HEK293 (cell line): ENCODE measurements around the gene SPOCK1.
"Not testable (repeated sequence)": the region's sequence is repeated elsewhere in the genome, so short reads cannot be mapped to it uniquely, and the experiment has no call there.

Experiments used
- CTCF ChIA-PET: fragments of 350-600 bp; formaldehyde crosslinking; extraction: SDS; loops from one replicate; lab custom pipeline; 2021; ENCODE audit warnings: antibody characterized with exemption; lab: Yijun Ruan, JAX
- POLR2A ChIA-PET: fragments of 300-600 bp; formaldehyde crosslinking; extraction: SDS; loops from one replicate; lab custom pipeline; 2020; ENCODE audit warnings: antibody characterized with exemption, inconsistent platforms; lab: Yijun Ruan, JAX
- H3K27ac ChIP-seq: fragments of 200-500 bp; sonication (Bioruptor generic); 2 replicates; pipeline ENCODE4 v1.5.1; 2014; ENCODE audit warnings: low read depth, low read length, control low read depth, inconsistent platforms; ENCODE audit errors: extremely low read depth
- H3K36me3 ChIP-seq, 2 experiments: fragments of 200-500 bp in 1 of 2; sonication (Bioruptor generic) in 1 of 2; 1 replicate in 1 of 2; 2 replicates in 1 of 2; pipeline ENCODE4 v1.5.1; 2014 to 2017; ENCODE audit warnings: inconsistent platforms in 2 of 2, low read length in 2 of 2; ENCODE audit not compliant: control insufficient read depth in 2 of 2, insufficient read depth in 1 of 2
- H3K4me1 ChIP-seq: fragments of 200-500 bp; sonication (Bioruptor generic); 2 replicates; pipeline ENCODE4 v1.5.1; 2014; ENCODE audit warnings: mild to moderate bottlenecking, low read length, inconsistent platforms; ENCODE audit not compliant: control insufficient read depth, insufficient read depth
- H3K4me3 ChIP-seq: 2 replicates; pipeline ENCODE4 v1.5.1; 2011; ENCODE audit warnings: low read depth, mild to moderate bottlenecking, control low read depth, low read length, moderate library complexity
- H3K9me3 ChIP-seq: fragments of 200-500 bp; sonication (Bioruptor generic); 2 replicates; pipeline ENCODE4 v1.5.1; 2014; ENCODE audit warnings: low read depth, low read length, inconsistent platforms; ENCODE audit not compliant: control insufficient read depth, insufficient read depth
- INSM2 ChIP-seq: fragments of 450-650 bp; formaldehyde crosslinking; IDR thresholded peaks from 2 replicates; pipeline ENCODE4 v1.5.1; 2016; ENCODE audit warnings: missing biosample characterization, missing genetic modification characterization
- MZF1 ChIP-seq: fragments of 450-650 bp; formaldehyde crosslinking; IDR thresholded peaks from 2 replicates; pipeline ENCODE4 v1.5.1; 2017; ENCODE audit warnings: missing biosample characterization, missing genetic modification characterization, borderline replicate concordance
- PBX3 ChIP-seq: sonication (generic); formaldehyde crosslinking; IDR thresholded peaks from 2 replicates; pipeline ENCODE4 v1.8.1; 2022; ENCODE audit warnings: mild to moderate bottlenecking, moderate library complexity, missing genetic modification reagents
- PRDM1 ChIP-seq: fragments of 450-650 bp; formaldehyde crosslinking; IDR thresholded peaks from 2 replicates; pipeline ENCODE4; 2016; ENCODE audit warnings: missing biosample characterization, missing genetic modification characterization
- ZNF148 ChIP-seq: fragments of 450-650 bp; formaldehyde crosslinking; IDR thresholded peaks from 2 replicates; pipeline ENCODE4 v1.5.0; 2017; ENCODE audit warnings: missing biosample characterization, missing genetic modification characterization, borderline replicate concordance
- ZNF292 ChIP-seq: fragments of 450-650 bp; formaldehyde crosslinking; IDR thresholded peaks from 2 replicates; pipeline ENCODE4 v1.5.1; 2016; ENCODE audit warnings: low read depth, missing biosample characterization, missing genetic modification characterization, borderline replicate concordance
- ZNF362 ChIP-seq: fragments of 450-650 bp; formaldehyde crosslinking; IDR thresholded peaks from 2 replicates; pipeline ENCODE4 v1.5.1; 2016; ENCODE audit warnings: missing biosample characterization, missing genetic modification characterization
- ZNF37A ChIP-seq: fragments of 450-650 bp; IDR thresholded peaks from 2 replicates; pipeline ENCODE4 v1.5.1; 2018; ENCODE audit warnings: missing biosample characterization, missing genetic modification characterization
- ZNF433 ChIP-seq: fragments of 450-650 bp; formaldehyde crosslinking; IDR thresholded peaks from 2 replicates; pipeline ENCODE4 v1.5.1; 2016; ENCODE audit warnings: missing biosample characterization, missing genetic modification characterization, low read depth
- ZNF501 ChIP-seq: fragments of 450-650 bp; formaldehyde crosslinking; IDR thresholded peaks from 2 replicates; pipeline ENCODE4 v1.5.1; 2016; ENCODE audit warnings: missing biosample characterization, missing genetic modification characterization
- ZNF514 ChIP-seq: fragments of 450-650 bp; formaldehyde crosslinking; IDR thresholded peaks from 2 replicates; pipeline ENCODE4 v1.5.1; 2016; ENCODE audit warnings: missing biosample characterization, missing genetic modification characterization
- ZNF558 ChIP-seq: fragments of 450-650 bp; formaldehyde crosslinking; IDR thresholded peaks from 2 replicates; pipeline ENCODE4 v1.5.1; 2016; ENCODE audit warnings: missing biosample characterization, missing genetic modification characterization
- ZNF621 ChIP-seq: fragments of 450-650 bp; formaldehyde crosslinking; IDR thresholded peaks from 2 replicates; pipeline ENCODE4 v1.5.1; 2017; ENCODE audit warnings: missing biosample characterization, missing genetic modification characterization
- ZXDB ChIP-seq: fragments of 450-650 bp; formaldehyde crosslinking; IDR thresholded peaks from 2 replicates; pipeline ENCODE4 v1.5.1; 2016; ENCODE audit warnings: missing biosample characterization, missing genetic modification characterization

SPOCK1 gene

DNA sequence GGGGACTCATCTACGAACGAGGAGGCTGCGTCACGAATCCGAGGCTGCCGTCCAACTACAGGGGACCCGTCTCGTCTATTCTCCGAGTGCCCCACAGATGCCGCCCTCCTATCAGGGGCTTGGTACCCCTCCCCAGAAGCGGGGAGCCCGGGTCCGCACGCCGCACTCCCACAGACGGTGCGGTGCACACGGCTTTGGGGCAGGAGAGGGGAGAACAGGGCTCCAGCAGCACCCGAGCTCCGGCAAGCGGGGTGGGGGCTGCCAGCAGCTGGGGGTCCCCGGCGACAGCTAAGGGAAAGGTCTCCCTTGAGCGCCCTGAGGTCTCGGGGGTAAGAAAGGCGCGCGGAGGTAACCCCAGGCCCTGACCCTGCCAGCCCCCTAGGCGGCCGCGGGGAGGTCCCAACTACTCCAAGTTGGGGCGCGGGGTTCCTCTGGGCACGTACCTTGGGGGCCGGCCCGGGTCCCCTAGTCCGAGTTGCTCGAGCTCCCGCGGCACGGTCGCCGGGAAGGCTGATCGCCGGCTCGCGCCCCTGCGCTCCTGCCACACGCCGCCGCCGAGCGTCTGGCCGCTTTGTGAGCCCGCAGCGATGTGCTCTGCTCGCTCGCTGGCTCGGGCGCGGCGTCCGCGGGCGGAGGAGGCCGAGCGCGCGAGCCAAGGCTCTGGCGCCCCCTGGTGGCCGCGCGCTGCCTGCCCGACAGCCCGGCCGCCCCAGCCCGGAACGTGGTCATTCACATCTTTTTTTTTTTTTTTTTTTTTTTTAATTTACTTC is at the start of gene SPOCK1 (continued):
- TF ChIP-seq INSM2: no peak
- TF ChIP-seq ZNF37A (tag by site-specific recombination): no peak
- TF ChIP-seq PRDM1 (tag by site-specific recombination): no peak
- peak; percentile 62 for TF ChIP-seq ZXDB (tag by site-specific recombination)
- TF ChIP-seq, all 188 proteins: peak for 17

DNA sequence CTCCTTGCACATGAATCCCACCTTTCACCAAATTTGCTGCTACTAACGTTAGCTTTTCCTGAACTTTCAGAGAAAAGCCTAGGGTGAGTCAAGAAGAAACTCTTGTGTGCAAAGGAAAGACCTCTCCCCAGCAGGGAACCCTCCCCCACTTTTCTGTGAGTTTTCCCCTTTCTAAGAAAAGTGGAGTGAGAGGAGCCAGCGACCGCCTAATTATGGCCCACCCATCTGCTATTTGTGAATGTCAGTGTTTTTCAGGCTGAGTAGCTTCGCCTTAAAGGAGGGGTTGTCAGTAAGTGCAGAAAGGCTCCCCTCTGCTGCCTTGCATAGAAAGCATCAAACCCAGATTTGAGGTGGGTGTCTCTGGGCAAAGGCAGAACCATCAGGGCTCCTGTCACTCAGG is 46.8 kb upstream of the SPOCK1 start:
- H3K27ac ChIP-seq: no peak overlapping the region
- POLR2A ChIA-PET: no interaction called here
- no peaks in the 10 kb centered on the region for H3K4me1 ChIP-seq
- no peak overlapping the region for H3K4me3 ChIP-seq
- no peaks in the 10 kb centered on the region for H3K9me3 ChIP-seq
- H3K36me3 ChIP-seq: no peaks in the 10 kb centered on the region
- TF ChIP-seq ZNF514 (no peak), MZF1 (tag by site-specific recombination) (no peak), ZNF148 (tag by site-specific recombination) (no peak), ZNF433 (tag by site-specific recombination) (no peak), PBX3 (no peak), ZNF292 (no peak)
- TF ChIP-seq, all 188 proteins: peak for 0
- CTCF ChIA-PET: no interaction called here

GRCh38 chr5:137535449-137535848 is 36.3 kb upstream of the SPOCK1 start:
- H3K4me1 ChIP-seq, H3K27ac ChIP-seq, POLR2A ChIA-PET, H3K36me3 ChIP-seq, H3K4me3 ChIP-seq, CTCF ChIA-PET, H3K9me3 ChIP-seq: not testable (repeated sequence)

- Histone ChIP-seq H3K4me3 (no peak overlapping the region), H3K4me1 (no peaks in the 10 kb centered on the region)
- TF ChIP-seq ZNF558 (tag by site-specific recombination): no peak
- TF ChIP-seq ZNF621: no peak
- TF ChIP-seq ZNF501 (tag by site-specific recombination): no peak
- no peak for TF ChIP-seq ZNF362 (tag by site-specific recombination)
- TF ChIP-seq, all 188 proteins: peak for 0
- POLR2A ChIA-PET: no interaction called here
- H3K9me3 ChIP-seq: no peaks in the 10 kb centered on the region
- no peak overlapping the region for H3K27ac ChIP-seq
- CTCF ChIA-PET: interaction anchor here (0.7 kb wide), 1 partner anchor 1086 kb away, joined by 3 read pairs; no protein-coding TSS in a partner anchor
- no peaks in the 10 kb centered on the region for H3K36me3 ChIP-seq
Measured at GRCh38 chr5:137533963-137534362, 34.8 kb upstream of the SPOCK1 start.
